AG04449 (cell line): ENCODE measurements around the gene PSD4.

Source experiments
- CTCF ChIA-PET: fragments of 350-600 bp; formaldehyde crosslinking; extraction: SDS; loops from one replicate; lab custom pipeline; 2021; ENCODE audit warnings: antibody characterized with exemption; lab: Yijun Ruan, JAX
- POLR2A ChIA-PET: fragments of 400-600, 350-600 bp; formaldehyde crosslinking; extraction: SDS; loops from one replicate; lab custom pipeline; 2020; ENCODE audit warnings: antibody characterized with exemption, inconsistent platforms; lab: Yijun Ruan, JAX
- DNase-seq: peaks from one replicate; pipeline ENCODE4 v3.0.0-alpha.2; 2010; ENCODE audit warnings: low read depth, low spot score
- H3K4me3 ChIP-seq: 2 replicates; pipeline ENCODE4 v1.5.1; 2011; ENCODE audit warnings: low read depth, mild to moderate bottlenecking, control low read depth, low read length
- TF ChIP-seq, protein P1 (sequence below): IDR thresholded peaks from one replicate; pipeline ENCODE4 v1.5.1; 2011; ENCODE audit warnings: mild to moderate bottlenecking, moderate library complexity, low read length, control low read depth, inconsistent platforms; ENCODE audit not compliant: insufficient read depth; ENCODE audit errors: missing control alignments

PSD4 gene

DNA sequence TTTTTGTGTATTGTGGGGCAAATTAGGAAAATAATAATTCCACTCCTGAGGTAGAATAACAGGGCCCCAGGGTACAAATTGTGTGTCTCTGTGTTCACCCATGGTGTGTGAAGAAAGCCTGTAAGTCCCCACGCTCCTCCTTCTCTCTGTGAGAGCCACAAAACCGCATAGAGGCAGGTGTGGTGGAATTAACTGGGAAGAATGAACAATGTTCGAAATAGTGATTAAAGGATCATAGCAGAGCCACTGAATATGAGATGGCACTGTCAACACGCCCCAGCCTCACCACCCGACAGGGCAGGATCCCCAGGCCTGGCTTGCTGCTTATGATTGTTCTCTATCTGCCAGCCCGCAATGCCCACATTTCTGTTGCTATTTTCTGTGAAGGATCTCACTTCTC lies 32.3 kb upstream of the PSD4 start:
- ChIA-PET POLR2A (no interaction called here), CTCF (interaction anchor here (1.1 to 12.3 kb wide), 11 partner anchors 8 to 248 kb away, joined by 3 to 364 read pairs (median 6); partner anchors contain the start of gene IL1RN)
- TF ChIP-seq, protein P1, sequence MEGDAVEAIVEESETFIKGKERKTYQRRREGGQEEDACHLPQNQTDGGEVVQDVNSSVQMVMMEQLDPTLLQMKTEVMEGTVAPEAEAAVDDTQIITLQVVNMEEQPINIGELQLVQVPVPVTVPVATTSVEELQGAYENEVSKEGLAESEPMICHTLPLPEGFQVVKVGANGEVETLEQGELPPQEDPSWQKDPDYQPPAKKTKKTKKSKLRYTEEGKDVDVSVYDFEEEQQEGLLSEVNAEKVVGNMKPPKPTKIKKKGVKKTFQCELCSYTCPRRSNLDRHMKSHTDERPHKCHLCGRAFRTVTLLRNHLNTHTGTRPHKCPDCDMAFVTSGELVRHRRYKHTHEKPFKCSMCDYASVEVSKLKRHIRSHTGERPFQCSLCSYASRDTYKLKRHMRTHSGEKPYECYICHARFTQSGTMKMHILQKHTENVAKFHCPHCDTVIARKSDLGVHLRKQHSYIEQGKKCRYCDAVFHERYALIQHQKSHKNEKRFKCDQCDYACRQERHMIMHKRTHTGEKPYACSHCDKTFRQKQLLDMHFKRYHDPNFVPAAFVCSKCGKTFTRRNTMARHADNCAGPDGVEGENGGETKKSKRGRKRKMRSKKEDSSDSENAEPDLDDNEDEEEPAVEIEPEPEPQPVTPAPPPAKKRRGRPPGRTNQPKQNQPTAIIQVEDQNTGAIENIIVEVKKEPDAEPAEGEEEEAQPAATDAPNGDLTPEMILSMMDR: no peak
- no peak for DNase-seq
- H3K4me3 ChIP-seq: no peak overlapping the region

DNA sequence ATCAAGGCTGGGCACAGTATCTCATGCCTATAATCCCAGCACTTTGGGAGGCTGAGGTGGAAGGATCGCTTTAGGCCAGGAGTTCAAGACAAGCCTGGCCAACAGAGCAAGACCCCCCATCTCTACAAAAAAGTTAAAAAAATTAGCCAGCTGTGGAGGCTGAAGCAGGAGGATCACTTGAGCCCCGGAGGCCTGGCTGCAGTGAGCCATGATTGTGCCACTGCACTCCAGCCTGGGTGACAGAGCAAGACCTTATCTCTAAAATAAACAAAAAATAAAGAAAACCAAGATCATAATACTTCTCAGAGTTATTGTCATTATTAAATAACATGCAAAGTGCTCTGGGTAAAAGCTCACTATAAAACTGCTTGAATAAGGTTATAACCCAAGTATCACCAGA lies 31.5 kb upstream of the PSD4 start:
- TF ChIP-seq, protein P1: no peak
- CTCF ChIA-PET: interaction anchor here (0.9 to 12.3 kb wide), 10 partner anchors 9 to 247 kb away, joined by 3 to 364 read pairs (median 5); partner anchors contain the start of genes IL1RN and PSD4
- no peak overlapping the region for H3K4me3 ChIP-seq
- DNase-seq: no peak
- POLR2A ChIA-PET: no interaction called here

DNA sequence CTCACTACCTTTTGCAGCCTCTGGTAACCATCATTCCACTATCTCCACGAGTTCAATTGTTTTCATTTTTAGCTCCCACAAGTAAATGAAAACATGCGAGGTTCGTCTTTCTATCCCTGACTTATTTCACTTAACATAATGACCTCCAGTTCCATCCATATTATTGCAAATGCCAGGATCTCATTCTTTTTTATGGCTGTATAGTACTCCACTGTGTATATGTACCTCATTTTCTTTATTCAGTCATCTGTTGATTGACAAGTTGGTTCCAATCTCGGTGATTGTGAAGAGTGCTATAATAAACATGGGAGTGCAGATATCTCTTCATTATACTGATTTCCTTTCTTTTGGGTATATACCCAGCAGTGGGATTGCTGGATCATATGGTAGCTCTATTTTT lies 29.5 kb upstream of the PSD4 start:
- DNase-seq: no peak
- no peak overlapping the region for H3K4me3 ChIP-seq
- POLR2A ChIA-PET: no interaction called here
- CTCF ChIA-PET: interaction anchor here (0.8 to 12.3 kb wide), 6 partner anchors 9 to 245 kb away, joined by 3 to 364 read pairs (median 4); partner anchors contain the start of gene IL1RN
- TF ChIP-seq, protein P1: no peak

DNA sequence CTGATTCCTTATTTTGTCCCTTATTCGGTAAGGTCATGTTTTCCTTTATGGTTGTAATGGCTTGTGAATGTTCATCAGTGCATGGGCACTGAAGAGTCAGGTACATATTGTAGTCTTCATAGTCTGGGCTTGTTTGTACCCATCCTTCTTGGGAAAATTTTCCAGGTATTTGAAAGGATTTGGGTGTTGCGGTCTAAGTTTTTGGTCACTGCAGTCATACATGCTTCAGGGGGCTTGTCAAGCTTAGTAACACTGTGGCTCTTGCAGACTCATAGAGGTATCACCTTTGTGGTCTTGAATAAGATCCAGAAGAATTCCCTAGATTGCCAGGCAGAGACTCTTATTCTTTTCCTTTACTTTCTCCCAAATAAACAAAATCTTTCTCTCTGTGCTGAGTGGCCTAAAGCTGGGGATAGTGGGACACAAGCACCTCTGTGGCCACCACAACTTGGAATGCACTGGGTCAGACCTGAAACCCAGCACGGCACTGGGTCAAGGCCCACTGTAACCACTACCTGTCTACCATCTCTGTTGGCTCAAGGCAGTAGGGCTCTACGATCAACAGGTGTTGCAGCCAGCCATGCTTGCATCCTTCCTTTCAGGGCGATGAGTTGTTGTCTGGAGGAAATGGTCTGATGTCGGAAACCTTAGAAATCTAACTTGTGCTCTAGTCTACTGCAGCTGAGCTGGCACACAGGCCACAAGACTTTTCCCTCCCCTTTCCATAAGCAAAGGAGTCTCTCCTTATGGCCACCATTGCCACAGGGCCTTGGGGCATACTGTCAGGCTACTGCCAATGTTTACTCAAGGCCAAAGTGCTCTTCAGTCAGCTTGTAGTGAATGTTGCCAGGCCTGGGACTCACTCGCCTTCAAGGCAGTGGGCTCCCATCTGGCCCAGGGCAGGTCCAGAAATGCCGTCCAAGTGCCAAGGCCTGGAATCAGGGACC lies 24.9 kb upstream of the PSD4 start:
- TF ChIP-seq, protein P1: no peak
- ChIA-PET CTCF (interaction anchor here (0.7 to 3.7 kb wide), 5 partner anchors 11 to 242 kb away, joined by 3 to 39 read pairs (median 3); no protein-coding TSS in a partner anchor), POLR2A (no interaction called here)
- no peak for DNase-seq
- no peak overlapping the region for H3K4me3 ChIP-seq

DNA sequence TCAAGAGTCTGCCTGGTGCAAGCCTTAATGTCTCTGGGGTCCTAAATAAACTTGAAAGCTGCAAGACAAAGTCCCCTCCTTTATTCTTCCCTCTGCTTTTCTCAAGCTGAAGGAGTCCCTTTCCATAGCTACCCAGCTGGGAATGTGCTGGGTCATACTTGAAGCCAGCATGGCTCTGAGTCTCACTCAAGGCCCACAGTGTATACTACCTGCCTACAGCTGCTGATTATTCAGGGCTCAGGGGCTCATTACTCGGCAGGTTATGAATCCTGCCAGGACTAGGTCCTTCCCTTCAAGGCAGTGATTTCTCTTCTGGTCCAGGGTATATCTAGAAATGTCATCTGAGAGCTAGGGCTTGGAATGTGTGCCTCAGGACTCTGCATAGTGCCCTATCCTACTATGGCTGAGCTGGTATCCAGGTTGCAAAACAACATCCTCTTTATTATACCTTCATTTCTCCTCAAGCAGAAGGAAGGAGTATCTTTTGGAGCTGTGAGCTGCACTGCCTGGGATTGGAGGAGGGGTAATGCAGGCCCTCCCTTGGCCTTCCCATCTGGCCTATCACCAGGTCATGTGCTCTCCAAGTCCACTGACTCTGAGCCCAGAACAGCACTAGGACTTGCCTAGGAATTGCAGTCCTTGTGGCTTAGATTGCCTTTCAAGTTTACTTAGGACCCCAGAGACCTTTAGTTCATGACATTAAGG lies 24.1 kb upstream of the PSD4 start:
- DNase-seq: no peak
- ChIA-PET POLR2A (no interaction called here), CTCF (interaction anchor here (0.7 to 3.7 kb wide), 5 partner anchors 12 to 241 kb away, joined by 3 to 39 read pairs (median 3); no protein-coding TSS in a partner anchor)

More for the DNA sequence above, 24.1 kb upstream of the PSD4 start:
- TF ChIP-seq, protein P1: no peak
- no peak overlapping the region for H3K4me3 ChIP-seq
